ENCODE results near the gene FAM193A.

Gene FAM193A

DNA sequence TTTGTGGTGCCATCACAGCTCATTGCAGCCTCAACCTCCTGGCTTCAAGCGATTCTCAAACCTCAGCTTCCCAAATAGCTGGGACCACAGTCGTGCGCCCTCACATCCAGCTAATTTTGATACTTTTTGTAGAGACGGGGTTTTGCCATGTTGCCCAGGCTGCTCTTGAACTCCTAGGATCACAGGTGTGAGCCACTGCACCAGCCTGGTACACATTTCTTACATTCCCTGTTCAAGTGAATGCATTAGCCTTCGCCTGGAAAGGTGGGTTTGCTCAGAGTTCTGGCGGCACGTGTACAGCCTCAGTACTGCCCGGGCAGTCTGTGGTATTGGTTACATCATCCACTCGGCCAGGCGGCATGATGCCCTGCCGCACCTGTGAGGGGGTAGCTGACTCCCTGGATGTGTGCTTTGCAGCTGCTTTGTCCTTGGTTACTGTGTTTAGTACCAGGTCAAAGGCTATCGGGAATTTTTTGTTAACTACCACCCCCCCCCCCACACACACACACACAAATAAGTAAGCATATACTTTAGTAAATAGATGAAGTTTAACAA lies 162.6 kb downstream of the FAM193A start:
- TF ChIP-seq, protein P1, sequence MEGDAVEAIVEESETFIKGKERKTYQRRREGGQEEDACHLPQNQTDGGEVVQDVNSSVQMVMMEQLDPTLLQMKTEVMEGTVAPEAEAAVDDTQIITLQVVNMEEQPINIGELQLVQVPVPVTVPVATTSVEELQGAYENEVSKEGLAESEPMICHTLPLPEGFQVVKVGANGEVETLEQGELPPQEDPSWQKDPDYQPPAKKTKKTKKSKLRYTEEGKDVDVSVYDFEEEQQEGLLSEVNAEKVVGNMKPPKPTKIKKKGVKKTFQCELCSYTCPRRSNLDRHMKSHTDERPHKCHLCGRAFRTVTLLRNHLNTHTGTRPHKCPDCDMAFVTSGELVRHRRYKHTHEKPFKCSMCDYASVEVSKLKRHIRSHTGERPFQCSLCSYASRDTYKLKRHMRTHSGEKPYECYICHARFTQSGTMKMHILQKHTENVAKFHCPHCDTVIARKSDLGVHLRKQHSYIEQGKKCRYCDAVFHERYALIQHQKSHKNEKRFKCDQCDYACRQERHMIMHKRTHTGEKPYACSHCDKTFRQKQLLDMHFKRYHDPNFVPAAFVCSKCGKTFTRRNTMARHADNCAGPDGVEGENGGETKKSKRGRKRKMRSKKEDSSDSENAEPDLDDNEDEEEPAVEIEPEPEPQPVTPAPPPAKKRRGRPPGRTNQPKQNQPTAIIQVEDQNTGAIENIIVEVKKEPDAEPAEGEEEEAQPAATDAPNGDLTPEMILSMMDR (conservative IDR thresholded peaks at IDR 0.05): no peak
- H3K27ac ChIP-seq: no peak overlapping the region

DNA sequence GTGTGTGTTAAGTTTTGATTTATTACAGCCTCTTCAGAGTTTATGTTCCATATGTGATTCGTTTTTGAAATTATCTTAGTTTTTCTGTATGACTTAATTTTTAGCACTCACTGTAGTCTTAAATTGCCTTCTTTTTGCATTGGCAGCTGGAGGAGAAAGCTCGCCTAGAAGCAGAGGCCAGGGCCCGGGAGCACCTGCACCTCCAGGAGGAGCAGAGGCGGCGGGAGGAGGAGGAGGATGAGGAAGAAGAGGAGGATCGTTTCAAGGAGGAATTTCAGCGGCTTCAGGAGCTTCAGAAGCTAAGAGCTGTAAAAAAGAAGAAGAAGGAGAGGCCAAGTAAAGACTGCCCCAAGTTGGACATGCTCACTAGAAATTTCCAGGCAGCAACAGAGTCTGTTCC lies 163.1 kb downstream of the FAM193A start:
- H3K27ac ChIP-seq: no peak overlapping the region
- TF ChIP-seq, protein P1 (conservative IDR thresholded peaks at IDR 0.05): no peak

DNA sequence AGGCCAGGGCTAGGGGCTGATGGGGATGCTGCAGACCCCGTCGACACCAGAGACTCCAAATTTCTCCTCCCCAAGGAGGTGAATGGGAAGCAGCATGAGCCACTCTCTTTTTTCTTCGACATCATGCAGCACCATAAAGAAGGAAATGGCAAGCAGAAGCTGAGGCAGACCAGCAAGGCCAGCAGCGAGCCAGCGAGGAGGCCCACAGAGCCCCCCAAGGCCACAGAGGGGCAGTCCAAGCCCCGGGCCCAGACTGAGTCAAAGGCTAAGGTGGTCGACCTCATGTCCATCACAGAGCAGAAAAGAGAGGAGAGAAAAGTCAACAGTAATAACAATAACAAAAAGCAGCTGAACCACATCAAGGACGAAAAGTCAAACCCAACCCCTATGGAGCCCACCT lies 163.6 kb downstream of the FAM193A start:
- H3K27ac ChIP-seq: no peak overlapping the region
- TF ChIP-seq, protein P1 (conservative IDR thresholded peaks at IDR 0.05): no peak

DNA sequence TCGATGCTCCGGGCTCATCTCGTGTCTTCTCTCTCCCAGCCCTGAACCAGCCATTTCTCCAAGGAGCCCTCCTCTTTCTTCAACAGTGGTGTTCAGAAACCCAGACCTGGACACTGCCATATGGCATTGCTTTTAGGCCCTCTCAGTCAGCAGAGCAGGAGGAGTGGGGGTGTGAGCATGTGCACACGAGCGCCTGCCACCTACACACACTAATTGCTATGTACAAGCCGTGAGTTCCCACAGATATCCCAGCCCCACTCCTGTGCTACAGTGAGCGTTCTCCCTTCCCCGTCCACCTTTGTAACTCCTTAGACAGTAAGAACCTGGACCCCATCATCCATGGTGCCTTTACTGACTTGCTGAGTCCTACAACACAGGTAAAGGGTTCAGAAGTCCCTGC lies 165.9 kb downstream of the FAM193A start:
- TF ChIP-seq, protein P1 (conservative IDR thresholded peaks at IDR 0.05): no peak
- H3K27ac ChIP-seq: no peak overlapping the region

DNA sequence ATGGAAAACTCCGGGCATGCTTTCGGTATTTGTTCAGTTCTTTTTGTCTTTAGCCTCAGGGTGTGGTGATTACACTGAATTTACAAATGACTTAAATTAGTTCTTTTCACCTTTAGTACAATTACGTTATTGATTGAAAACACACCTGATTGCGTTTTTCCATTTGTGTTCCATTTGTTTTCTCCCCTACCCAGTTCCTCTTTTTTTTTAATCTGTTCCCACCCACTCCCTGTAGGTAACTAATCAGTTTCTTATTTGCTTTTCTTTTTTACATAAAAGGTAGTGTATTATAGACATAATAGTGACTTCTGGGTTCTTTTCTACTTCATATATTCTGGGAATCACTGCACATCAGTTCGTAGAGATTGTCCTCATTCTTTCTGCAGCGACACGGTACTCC lies 166.3 kb downstream of the FAM193A start:
- no peak overlapping the region for H3K27ac ChIP-seq
- TF ChIP-seq, protein P1 (conservative IDR thresholded peaks at IDR 0.05): no peak

DNA sequence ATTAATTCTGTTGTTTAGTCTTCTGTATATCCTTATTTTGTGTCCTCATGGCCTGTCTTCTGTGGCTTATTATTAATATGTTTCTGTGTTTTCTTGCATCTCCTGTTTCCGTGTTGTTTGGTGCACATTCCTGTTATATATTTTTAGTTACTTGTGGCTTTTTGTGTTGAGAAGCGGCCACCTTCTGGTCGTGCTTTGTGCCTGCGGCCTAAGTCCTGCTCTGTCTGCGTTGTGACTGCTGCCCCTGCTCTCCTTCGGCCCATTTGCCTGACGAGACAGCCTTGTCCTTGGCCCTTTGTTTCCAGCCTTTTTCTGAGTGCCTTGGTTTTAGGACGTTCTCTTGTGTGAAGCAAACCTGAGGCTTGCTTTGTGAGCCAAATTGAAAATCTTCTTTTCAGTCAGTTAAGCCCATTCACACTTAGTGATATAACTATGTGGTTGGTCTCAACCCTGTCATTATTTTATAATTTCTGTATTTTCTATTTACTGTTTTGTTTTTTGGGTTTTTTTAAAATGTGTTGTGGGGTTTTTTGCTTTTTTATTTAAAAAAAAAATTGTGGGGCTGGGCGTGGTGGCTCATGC lies 175.9 kb downstream of the FAM193A start:
- H3K27ac ChIP-seq: no peak overlapping the region
- TF ChIP-seq, protein P1 (conservative IDR thresholded peaks at IDR 0.05): peak; percentile 70

DNA sequence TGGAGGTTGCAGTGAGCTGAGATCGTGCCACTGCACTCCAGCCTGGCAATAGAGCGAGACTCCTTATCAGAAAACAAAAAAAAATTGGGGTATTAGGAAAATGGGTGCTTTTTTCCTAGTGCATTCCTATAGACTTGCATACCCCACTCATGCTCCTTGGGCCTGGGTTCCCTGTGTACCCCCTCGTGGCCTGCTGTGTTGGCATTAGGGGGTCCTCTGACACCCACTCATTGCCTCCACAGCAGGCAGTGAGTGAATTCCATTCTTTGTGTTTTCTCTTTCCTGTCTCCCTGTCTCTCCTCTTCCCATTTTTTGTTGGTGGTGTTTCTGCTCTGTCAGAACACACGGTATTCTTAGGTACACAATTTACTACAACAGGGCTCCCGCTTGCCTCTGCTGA lies 176.9 kb downstream of the FAM193A start:
- H3K27ac ChIP-seq: peak overlapping the region; percentile 39
- TF ChIP-seq, protein P1 (conservative IDR thresholded peaks at IDR 0.05): no peak
